CD4-positive, alpha-beta T cell treated with Interleukin-6 at 100 ng/mL for 8 hours (primary cell): ENCODE data around the gene FAM234A.
"Not testable (repeated sequence)": the region's sequence is repeated elsewhere in the genome, so short reads cannot be mapped to it uniquely, and the experiment has no call there.

Experiments used
- DNase-seq: peaks from one replicate; pipeline ENCODE4 v3.0.0-alpha.2; 2020; ENCODE audit warnings: mixed read lengths, low spot score

Gene FAM234A

DNA sequence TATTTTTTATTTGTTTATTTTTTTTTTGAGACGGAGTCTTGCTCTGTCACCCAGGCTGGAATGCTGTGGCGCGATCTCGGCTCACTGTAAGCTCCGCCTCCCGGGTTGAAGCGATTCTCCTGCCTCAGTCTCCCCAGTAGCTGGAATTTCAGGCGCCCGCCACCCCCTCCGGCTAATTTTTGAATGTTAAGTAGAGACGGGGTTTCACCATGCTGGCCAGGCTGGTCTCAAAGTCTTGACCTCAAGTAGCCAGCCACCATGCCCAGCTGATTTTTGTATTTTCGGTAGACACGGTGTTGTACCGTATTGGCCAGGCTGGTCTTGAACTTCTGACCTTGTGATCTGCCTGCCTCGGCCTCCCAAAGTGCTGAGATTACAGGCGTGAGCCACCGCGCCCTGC, 4.3 kb upstream of the FAM234A start:
- not testable (repeated sequence) for DNase-seq

DNA sequence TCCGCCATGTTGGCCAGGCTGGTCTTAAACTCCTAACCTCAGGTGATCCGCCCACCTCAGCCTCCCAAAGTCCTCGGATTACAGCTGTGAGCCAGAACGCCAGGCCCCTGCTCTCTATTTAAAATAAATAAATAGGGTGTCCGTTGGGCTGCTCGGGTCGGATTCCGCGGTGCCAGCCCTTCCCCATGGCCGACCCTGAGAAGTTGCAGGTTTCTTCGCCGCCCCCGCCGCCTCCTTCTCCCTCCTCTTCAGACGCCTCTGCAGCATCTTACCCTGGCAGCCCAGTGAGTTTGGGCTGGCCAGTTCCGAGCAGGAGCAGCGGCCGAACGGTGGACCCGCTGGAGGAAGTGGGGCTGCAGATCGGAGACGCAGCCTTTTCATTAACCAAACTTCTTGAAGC, 3.7 kb upstream of the FAM234A start:
- DNase-seq = no peak

DNA sequence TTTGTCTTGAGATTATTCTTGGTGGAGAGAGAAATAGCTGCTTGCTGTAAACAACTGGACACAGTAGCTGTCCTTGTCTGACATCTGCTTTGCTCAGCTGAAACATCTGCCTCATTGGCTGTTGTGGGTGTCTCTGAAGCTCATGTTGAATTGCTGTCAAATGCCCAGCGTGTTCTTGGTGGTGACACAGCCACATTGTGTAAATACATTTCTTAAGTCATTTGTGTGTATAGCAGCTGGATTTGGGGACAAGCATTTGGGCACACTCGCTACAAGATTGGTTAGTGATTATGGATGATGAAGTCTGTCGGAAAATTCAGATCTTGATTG, 5.3 kb downstream of the FAM234A start:
- DNase-seq = no peak

DNA sequence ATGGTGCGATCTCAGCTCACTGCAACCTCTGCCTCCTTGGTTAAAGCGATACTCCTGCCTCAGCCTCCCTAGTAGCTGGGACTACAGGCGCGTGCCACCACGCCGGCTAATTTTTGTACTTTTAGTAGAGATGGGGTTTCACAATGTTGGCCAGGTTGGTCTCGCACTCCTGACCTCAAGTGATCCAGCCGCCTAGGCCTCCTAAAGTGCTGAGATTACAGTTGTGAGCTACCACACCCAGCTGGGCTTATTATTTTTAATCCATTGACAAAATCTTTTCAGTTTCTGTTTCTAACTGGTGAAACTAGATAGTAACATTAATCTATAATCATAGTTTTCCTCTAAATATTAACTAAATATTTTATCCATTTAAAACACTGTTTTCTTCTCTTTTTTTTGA, 5.9 kb downstream of the FAM234A start:
- DNase-seq = no peak

- DNase-seq = no peak
These were observed 7.7 kb downstream of the FAM234A start for GRCh38 chr16:242281-242680.

DNA sequence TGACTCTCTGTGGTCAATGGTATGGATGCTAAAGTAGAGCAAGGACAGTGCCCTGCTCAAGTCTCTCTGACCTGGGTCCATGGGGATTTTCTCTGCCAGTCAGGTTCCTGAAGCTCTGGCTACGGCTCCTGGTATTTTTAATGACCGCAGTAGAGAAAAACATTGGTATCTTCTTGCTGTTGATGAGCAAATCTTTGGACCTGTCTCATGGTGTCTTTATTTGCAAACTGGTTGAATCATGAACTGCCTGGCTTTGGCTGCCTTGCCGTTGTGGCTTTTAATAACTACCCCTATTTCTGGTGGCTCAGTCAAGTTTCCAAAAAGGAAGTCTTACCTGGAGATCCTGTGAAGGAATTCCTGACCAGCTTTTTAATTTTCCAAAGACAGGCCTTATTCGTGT, 8.7 kb downstream of the FAM234A start:
- no peak for DNase-seq

- no peak for DNase-seq
These were observed 10.5 kb downstream of the FAM234A start for GRCh38 chr16:245105-245504.

DNA sequence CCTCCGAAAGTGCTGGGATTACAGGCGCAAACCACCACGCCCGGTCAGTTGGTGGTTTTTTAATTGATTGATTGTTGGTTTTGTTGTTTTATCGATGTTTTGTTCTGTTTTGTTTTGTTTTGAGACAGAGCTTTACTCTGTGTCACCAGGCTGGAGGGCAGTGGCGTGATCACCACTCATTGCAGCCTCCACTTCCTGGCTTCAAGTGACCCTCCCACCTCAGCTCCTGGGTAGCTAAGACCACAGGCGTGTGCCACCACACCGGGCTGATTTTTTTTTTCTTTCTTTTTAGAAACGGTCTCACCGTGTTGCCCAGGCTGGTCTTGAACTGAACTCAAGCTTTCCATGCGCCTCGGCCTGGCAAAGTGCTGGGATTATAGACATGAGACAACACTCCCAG, 12.4 kb downstream of the FAM234A start:
- no peak for DNase-seq

GRCh38 chr16:249431-249830, 14.8 kb downstream of the FAM234A start:
- no peak for DNase-seq

GRCh38 chr16:252366-253337, 18.0 kb downstream of the FAM234A start:
- DNase-seq = peak; percentile 19

GRCh38 chr16:253833-254232, 19.2 kb downstream of the FAM234A start:
- DNase-seq = peak; percentile 14

- DNase-seq = no peak
These were observed 19.8 kb downstream of the FAM234A start for GRCh38 chr16:254461-254860.

- no peak for DNase-seq
These were observed 20.6 kb downstream of the FAM234A start for GRCh38 chr16:255183-255582.

- DNase-seq = not testable (repeated sequence)
These were observed 23.5 kb downstream of the FAM234A start for GRCh38 chr16:258091-258490.

- no peak for DNase-seq
These were observed 24.6 kb downstream of the FAM234A start for GRCh38 chr16:259226-259625.

GRCh38 chr16:259814-260253, 25.2 kb downstream of the FAM234A start:
- DNase-seq = no peak

DNA sequence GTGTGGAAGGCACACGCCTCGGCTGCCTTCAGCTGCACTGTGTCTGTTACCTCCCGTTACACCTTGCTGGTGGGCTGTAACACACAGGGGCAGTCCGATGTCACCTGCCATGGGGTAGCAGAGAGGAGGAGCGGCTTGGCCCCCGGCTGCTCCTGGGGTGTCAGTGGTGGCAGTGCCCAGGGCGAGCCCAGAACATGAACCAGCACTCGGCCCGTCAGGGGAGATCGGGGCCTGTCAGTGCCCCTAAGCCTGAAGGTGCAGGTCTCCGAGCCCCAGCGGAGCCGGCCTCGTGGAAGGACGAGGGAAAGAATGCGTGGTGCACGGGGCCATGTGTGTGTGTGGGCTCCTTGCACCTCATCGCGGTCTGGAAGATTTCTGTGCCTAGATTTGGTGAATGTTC, 25.7 kb downstream of the FAM234A start:
- DNase-seq = no peak

DNA sequence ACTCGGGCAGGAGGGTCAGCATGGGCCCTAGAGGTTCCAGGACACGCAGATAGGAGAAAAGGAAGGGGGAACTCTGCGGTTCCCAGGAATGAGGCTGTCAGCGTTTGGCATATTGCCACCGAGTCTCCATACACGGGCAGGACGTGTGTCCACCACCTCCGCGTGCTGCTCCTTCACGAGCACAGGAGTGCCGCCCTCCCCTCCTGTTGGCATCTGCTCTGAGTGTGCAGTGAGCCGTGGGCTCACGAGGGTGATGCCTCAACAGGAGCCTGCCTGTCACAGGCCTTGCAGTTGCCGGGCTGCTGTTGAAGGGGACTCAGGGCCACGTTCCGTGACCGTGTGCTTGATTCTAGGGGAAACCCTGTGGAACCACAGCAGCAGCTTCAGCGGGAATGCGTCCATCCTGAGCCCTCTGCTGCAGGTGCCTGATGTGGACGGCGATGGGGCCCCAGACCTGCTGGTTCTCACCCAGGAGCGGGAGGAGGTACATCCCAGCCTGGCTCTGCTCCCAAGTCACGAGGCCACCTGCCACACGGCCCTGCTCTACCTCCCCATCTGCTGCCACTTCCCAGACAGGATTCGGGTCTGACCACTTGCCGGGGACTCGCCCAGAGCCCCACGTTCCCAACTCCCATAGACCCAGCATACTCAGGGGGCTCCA, 26.5 kb downstream of the FAM234A start:
- DNase-seq = no peak

DNA sequence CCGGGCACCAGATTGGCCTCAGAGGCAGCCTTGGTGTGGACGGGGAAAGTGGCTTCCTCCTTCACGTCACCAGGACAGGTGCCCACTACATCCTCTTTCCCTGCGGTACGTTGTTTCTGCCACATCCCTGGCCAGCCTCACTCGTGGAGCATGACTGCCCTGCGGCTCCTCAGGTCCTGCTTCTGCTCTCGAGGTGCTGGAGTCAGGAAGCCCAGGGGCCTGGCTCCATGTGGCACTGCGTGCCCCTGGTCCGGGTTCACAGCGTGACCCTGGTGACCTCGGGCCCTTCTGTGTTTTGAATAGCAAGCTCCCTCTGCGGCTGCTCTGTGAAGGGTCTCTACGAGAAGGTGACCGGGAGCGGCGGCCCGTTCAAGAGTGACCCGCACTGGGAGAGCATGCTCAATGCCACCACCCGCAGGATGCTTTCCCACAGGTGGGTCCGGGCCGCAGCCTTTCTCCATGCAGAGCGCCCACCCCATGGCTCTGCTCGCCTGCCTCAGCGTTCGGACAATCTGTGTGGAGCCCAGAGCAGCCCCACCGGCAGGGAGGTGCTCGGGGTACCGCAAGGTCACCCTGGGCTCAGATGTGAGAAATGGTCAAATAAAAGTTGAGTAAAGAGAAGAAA, 27.6 kb downstream of the FAM234A start:
- DNase-seq = no peak

DNA sequence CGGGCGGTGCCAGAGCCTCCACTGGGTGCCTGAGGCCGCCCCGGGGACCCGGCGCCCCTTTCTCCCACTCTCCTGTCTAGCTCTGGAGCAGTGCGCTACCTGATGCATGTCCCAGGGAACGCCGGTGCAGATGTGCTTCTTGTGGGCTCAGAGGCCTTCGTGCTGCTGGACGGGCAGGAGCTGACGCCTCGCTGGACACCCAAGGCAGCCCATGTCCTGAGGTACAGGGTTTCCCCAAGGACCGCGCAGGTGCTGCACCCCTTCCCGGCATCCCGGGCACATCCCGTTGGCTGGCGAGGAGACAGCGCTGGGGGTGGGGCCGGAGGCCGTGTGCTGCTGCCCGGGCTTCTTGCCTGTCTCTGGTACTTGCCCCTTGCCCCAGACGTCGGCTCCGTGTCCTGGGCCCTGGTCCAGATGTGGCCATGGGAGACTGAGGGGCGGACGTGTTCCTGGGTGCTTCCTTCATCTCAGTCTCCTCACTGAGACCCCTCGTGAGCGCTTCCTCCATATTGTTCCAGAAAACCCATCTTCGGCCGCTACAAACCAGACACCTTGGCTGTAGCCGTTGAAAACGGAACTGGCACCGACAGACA, 28.7 kb downstream of the FAM234A start:
- no peak for DNase-seq

DNA sequence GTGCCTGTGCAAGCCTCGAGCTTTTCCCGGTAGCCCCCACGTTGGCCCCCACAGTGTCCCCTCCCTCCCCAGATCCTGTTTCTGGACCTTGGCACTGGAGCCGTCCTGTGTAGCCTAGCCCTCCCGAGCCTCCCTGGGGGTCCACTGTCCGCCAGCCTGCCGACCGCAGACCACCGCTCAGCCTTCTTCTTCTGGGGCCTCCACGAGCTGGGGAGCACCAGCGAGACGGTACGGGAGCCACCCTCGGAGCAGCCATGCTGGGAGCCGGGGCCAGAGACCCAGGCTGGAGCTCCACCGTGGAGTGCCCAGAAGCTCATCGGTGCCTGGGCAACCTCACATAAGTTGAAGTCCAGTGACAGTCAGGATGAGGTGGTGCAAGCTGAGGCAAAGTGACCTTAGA, 29.3 kb downstream of the FAM234A start:
- DNase-seq = no peak

DNA sequence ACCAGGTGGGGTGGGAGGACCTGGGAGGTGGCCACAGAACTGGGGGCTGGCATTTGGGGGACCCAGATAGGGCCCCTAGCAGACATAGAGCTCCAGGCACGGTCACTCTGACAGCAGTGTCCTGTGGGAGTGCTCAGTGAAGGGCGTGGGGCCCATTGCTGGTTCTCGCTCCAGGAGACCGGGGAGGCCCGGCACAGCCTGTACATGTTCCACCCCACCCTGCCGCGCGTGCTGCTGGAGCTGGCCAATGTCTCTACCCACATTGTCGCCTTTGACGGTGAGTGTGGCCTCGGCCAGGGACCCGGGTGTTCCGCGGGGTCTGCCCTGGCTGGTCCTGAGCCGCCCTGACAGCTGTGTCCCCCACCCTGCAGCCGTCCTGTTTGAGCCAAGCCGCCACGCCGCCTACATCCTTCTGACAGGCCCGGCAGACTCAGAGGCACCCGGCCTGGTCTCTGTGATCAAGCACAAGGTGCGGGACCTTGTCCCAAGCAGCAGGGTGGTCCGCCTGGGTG, 29.9 kb downstream of the FAM234A start:
- DNase-seq = no peak
